ENCODE data around the gene EXO5.
"Not testable (repeated sequence)": the region's sequence is repeated elsewhere in the genome, so short reads cannot be mapped to it uniquely, and the experiment has no call there.

Gene EXO5

GRCh38 chr1:40553017-40553416 is 44.5 kb downstream of the EXO5 start:
- DNase-seq (ENCODE audit: low read depth), result no peak

DNA sequence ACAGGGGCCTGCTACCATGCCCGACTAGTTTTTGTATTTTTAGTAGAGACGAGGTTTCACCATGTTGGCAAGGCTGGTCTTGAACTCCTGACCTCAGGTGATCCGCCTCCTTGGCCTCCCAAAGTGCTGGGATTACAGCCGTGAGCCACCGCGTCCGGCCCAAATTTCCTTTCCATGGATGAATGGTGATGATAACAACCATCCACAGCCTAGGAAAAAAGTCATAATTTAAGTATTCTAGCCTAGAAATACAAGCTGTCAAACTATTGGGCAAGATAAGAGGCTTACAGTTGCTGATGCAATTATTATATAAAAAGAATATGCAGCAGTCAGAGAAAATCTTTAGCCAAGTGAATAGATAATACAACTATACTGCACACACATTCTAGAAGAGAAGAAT is 46.2 kb downstream of the EXO5 start:
- not testable (repeated sequence) for DNase-seq (ENCODE audit: low read depth)

- no peak for DNase-seq (ENCODE audit: low read depth)
Measured at GRCh38 chr1:40556121-40556520, 47.6 kb downstream of the EXO5 start.

- DNase-seq (ENCODE audit: low read depth), result not testable (repeated sequence)
Measured at GRCh38 chr1:40558241-40558640, 49.7 kb downstream of the EXO5 start.

- no peak for DNase-seq (ENCODE audit: low read depth)
Measured at GRCh38 chr1:40562185-40562584, 53.6 kb downstream of the EXO5 start.

DNA sequence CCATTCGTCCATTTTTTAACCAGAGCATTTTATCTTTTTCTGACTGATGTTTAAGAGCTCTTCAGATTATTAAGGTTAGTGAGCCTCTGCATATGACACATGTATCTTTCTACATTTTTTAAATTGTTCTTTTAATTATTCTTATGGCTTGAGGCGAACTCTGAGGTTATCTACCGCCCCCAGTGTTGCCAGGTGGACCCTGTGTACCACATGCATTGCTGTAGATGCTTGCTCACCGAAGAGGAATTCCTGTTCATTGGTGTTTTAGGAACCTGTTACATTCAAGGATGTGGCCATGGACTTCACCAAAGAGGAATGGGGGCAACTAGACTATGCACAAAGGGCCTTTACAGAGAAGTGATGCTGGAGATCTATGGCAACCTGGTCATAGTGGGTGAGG is 54.7 kb downstream of the EXO5 start:
- no peak for DNase-seq (ENCODE audit: low read depth)

DNA sequence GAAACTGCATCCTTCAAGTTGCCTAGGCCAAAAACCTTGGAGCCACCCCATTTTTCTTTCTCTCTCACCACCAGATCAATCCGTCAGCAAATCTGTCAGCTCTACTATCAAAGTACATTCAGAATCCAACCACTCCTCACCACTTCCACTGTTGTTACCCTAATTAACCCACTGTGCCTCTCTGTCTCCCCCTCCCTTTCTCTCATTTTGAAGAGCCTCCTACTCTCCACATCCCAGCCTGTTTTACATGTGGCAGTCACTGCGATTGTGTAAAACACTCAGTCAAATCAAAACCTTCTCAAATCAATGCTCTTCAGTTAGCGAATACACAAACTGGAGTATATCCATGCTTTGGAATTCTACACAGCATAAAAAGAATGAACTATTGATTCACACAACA is 55.9 kb downstream of the EXO5 start:
- DNase-seq (ENCODE audit: low read depth), result no peak

GRCh38 chr1:40564913-40565312 is 56.3 kb downstream of the EXO5 start:
- DNase-seq (ENCODE audit: low read depth), result no peak

Data from EH (cell line).